ENCODE measurements around the gene ACRBP.

Gene ACRBP

DNA sequence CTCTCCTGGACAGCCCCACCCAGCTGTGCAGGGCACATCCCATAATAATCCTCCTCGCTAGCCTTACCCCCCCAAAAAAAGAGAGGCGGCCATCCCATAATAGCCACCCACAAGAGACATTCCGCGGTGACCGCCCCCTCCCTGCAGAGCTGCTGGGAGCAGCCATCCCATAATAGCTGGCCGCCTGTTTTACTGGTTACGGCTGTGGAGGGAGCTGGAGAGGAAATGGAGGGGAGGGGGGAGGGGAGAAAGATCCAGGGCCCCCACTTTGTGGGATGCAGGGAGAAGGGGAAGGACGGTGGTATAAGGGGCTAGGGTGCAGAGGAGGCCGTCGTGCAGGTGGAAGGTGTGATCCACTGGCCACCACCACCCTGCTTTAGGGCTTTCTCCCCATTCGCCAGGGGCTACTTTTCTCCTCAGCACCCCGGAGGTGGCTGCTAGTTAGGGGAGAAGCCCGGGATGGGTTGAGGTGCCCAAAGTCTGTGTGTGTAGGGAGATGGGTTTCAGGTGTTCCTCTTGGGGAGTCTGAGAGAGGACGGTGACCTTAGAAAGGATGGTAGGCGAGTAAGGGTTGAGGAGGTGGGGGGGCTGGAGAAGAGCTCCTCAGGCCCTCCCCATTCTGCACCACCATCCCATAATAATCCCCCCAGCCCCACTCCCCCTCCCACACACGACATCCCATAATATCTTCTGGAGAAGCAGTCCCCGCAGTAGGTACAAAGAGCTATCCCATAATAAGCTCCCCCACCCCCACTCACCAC lies 34.0 kb downstream of the ACRBP start:
- Histone ChIP-seq H3K27me3 (replicated peaks; ENCODE audit: control insufficient read depth, insufficient read depth, low read length) (no peaks in the 10 kb centered on the region), H3K4me1 (ENCODE audit: control insufficient read depth, insufficient read depth, low read length) (peaks cover 15% of the 10 kb centered on the region), H3K4me3 (ENCODE audit: low read length) (peak overlapping the region; percentile 67), H3K36me3 (ENCODE audit: control insufficient read depth, insufficient read depth, low read length, severe bottlenecking) (no peaks in the 10 kb centered on the region), H3K9ac (ENCODE audit: low read length) (peak overlapping the region; percentile 82), H3K9me3 (ENCODE audit: control insufficient read depth, low read length) (no peaks in the 10 kb centered on the region)
- peak; percentile 29 for DNase-seq (ENCODE audit: low read depth)

DNA sequence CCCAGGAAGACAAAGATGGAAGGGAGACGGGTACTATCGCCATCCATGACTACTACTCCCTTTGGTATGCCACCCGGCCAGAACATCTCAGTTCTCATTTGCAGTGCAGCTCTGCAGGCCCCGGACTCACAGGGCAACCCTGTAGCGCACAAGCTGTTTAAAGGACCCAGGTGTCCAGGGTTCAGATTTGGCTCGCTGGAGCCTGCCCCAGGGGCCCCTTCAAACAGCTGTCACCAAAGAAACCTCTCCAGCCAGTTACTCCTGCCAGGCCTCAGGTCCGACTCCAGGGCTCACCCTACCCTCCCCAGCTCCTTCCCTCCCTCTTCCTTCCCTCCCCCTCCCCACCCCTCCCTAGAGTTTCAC lies 34.6 kb downstream of the ACRBP start:
- no peaks in the 10 kb centered on the region for H3K36me3 ChIP-seq (ENCODE audit: control insufficient read depth, insufficient read depth, low read length, severe bottlenecking)
- H3K9ac ChIP-seq (ENCODE audit: low read length): peak overlapping the region; percentile 82
- DNase-seq (ENCODE audit: low read depth): no peak
- H3K4me1 ChIP-seq (ENCODE audit: control insufficient read depth, insufficient read depth, low read length): peaks cover 19% of the 10 kb centered on the region
- H3K27me3 ChIP-seq (replicated peaks; ENCODE audit: control insufficient read depth, insufficient read depth, low read length): no peaks in the 10 kb centered on the region
- H3K4me3 ChIP-seq (ENCODE audit: low read length): no peak overlapping the region
- H3K9me3 ChIP-seq (ENCODE audit: control insufficient read depth, low read length): no peaks in the 10 kb centered on the region

DNA sequence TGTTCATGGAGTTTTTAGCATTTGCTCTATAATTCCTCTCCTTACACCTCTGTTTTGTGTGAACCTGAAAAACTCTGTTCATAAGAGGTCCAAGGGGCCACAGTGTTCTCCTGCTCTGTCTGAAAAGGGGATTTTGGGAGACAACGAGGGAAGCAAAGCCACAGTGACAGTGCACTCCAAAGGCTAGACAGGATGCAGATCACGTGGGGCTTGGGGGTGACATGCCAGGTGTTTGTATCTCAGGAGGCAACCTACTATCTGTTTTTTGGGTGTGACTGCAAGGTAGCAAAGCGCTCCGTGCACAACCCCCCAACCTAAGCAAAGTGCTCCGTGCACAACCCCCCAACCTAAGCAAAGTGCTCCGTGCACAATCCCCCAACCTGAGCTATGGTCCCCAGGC lies 35.0 kb downstream of the ACRBP start:
- Histone ChIP-seq H3K4me3 (ENCODE audit: low read length) (no peak overlapping the region), H3K36me3 (ENCODE audit: control insufficient read depth, insufficient read depth, low read length, severe bottlenecking) (no peaks in the 10 kb centered on the region), H3K4me1 (ENCODE audit: control insufficient read depth, insufficient read depth, low read length) (peaks cover 19% of the 10 kb centered on the region), H3K27me3 (replicated peaks; ENCODE audit: control insufficient read depth, insufficient read depth, low read length) (no peaks in the 10 kb centered on the region), H3K9me3 (ENCODE audit: control insufficient read depth, low read length) (no peaks in the 10 kb centered on the region), H3K9ac (ENCODE audit: low read length) (no peak overlapping the region)
- no peak for DNase-seq (ENCODE audit: low read depth)

DNA sequence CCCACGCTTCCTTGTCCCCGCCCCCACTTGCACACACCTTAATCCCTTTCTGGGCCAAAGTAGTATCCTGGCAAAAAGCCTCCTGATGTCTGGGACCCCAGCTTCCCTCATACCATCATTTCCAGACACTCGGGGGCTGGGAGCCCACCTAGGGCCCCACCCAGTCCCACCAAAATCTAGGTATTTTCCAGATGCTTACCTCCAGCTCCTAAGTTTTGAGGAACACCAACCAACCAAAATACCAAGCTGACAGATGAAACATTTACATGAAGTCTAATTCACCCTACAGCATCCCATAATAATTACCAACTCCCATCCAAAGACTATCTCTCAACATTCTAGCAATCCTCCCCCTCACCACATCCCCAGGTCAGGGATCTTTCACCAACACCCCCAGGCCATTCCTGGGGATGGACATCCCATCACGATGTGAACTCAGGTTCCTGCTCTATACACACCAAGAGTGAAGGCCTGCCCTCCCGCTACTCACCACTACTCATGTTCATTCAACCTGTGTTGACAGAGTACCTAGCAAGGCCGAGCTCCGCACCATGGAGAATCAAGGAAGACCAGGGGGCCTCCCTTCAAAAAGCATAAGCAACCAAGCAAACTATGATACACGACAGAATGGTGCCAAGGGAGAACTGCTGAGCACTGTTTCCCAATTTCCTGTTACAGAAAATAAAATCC lies 38.5 kb downstream of the ACRBP start:
- peak; percentile 24 for DNase-seq (ENCODE audit: low read depth)

DNA sequence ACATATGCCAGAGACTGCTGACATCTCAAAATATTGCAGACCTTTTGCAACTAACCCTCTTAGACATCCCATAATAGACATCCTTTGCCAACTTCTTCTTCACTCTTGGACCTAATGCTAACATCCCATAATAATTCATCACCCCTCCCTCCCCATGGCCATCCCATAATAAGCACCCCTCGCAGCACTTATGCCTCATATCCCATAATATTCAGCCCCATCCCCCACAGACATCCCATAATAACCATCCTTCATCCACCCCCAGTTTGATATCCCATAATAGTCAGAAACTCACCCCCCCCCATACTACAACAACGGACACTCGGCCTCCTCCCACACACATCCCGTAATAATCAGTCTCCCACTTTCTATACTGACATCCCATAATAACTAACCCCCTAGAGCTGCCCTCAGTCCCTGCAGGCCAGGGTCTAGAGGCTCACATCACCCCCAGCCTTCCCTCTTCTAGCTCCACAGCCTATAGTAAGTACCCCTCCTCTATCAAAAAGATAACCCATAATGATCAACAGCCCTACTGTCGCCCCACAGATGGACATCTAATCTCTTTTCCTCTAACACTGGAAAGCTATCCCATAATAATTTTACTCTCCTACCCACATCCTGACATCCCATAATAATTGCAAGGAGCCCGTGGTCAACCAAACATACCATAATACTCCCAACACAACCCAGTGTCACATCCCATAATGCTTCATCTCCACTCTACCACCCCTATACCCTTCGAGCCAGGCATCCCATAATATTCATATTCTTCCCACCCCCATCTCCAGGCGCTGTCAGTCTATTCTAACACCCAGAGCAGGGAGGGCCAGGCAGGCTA lies 39.3 kb downstream of the ACRBP start:
- no peaks in the 10 kb centered on the region for H3K27me3 ChIP-seq (replicated peaks; ENCODE audit: control insufficient read depth, insufficient read depth, low read length)
- peaks cover 3% of the 10 kb centered on the region for H3K36me3 ChIP-seq (ENCODE audit: control insufficient read depth, insufficient read depth, low read length, severe bottlenecking)
- H3K4me3 ChIP-seq (ENCODE audit: low read length): peak overlapping the region; percentile 36
- H3K9me3 ChIP-seq (ENCODE audit: control insufficient read depth, low read length): no peaks in the 10 kb centered on the region
- no peak overlapping the region for H3K9ac ChIP-seq (ENCODE audit: low read length)
- peaks cover 34% of the 10 kb centered on the region for H3K4me1 ChIP-seq (ENCODE audit: control insufficient read depth, insufficient read depth, low read length)
- peak; percentile 35 for DNase-seq (ENCODE audit: low read depth)

More for the DNA sequence above, 38.5 kb downstream of the ACRBP start:
- H3K9ac ChIP-seq (ENCODE audit: low read length): no peak overlapping the region
- H3K36me3 ChIP-seq (ENCODE audit: control insufficient read depth, insufficient read depth, low read length, severe bottlenecking): peaks cover under 1% of the 10 kb centered on the region
- H3K9me3 ChIP-seq (ENCODE audit: control insufficient read depth, low read length): no peaks in the 10 kb centered on the region
- H3K27me3 ChIP-seq (replicated peaks; ENCODE audit: control insufficient read depth, insufficient read depth, low read length): no peaks in the 10 kb centered on the region
- peaks cover 33% of the 10 kb centered on the region for H3K4me1 ChIP-seq (ENCODE audit: control insufficient read depth, insufficient read depth, low read length)
- H3K4me3 ChIP-seq (ENCODE audit: low read length): no peak overlapping the region

DNA sequence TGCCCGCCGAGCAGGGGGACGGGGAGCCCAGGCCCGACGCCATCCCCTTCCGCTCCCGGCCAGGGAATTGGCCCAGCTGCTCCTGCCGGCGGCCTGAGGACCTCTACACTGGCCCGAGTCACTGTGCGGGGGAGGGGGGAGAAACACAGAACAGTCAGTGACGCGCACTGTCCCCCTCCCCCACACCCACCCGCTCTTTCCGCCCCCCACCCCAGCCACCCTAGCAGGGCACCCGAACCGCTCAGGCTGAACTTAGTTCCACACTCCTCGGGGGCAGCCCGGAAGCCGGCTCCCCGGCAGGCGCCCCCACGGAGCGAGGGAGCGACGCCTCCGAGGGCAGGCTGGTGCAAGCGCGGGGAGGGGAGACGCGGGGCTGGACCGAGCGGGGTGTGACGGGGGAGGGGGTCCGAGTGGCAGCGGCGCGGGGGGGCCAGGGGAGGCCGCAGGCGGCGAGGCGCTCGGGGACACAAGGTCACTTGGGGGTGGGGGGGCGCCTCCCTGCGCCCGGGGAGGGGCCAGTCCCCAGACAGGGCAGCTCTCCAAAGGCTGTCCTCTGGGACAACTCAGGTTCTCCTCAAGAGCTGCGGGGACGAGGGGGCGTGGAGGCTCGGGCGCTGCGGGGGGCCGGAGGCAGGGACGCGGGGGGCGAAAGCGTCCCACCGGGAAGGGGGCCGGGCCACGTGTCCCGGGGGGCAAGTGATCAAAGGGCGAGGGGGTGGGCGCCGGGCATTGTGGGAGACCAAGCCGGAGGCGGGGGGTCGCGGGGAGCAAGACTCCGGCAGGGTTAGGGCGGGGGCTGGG lies 40.7 kb downstream of the ACRBP start:
- DNase-seq (ENCODE audit: low read depth): peak; percentile 67
- H3K27me3 ChIP-seq (replicated peaks; ENCODE audit: control insufficient read depth, insufficient read depth, low read length): no peaks in the 10 kb centered on the region
- peak overlapping the region; percentile 91 for H3K4me3 ChIP-seq (ENCODE audit: low read length)
- H3K9ac ChIP-seq (ENCODE audit: low read length): peak overlapping the region; percentile 88
- H3K4me1 ChIP-seq (ENCODE audit: control insufficient read depth, insufficient read depth, low read length): peaks cover 38% of the 10 kb centered on the region
- H3K36me3 ChIP-seq (ENCODE audit: control insufficient read depth, insufficient read depth, low read length, severe bottlenecking): peaks cover 13% of the 10 kb centered on the region
- no peaks in the 10 kb centered on the region for H3K9me3 ChIP-seq (ENCODE audit: control insufficient read depth, low read length)

DNA sequence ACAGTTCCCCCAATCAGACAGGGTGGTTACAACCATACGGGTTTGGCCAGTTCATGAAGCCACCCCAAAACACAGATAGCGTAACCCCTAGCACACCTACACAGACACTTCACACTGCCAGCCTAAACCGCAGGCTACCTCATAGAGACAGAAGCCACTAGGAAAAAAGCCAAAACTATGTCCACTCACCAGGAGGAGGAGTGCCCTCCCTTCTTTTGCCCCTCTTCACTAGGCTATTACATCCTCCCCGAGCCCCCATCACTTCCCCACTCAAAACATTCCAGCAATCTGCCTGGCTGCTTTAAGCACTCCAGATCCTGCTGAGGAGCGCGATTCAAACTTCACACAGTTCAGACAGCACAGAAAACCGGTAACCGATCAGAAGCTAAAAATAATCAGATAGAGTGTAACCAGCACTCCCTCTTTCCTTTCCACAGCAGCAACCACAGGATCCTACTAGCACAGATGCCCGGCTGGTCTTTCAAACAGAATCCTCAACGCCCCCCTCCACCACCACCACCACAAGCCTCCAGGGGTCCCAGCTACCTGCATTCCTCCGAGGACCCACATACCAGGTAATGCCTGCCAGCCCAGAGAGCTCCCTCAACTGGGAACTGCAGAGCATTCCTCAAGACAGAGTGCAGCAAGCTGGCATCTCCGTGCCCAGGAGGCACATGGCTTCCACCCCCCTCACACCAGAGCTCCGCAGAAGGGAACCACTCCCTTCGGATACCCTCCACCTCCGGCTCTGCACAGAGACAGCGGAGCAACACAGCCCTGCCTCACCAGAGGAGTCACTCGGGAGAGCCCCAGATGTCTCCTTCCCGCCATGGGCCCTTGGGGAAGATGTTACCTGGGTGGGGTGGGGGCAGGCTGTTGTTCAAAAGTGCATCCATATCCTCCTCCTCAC lies 41.6 kb downstream of the ACRBP start:
- peak; percentile 59 for DNase-seq (ENCODE audit: low read depth)
- Histone ChIP-seq H3K4me3 (ENCODE audit: low read length) (peak overlapping the region; percentile 91), H3K27me3 (replicated peaks; ENCODE audit: control insufficient read depth, insufficient read depth, low read length) (no peaks in the 10 kb centered on the region), H3K9me3 (ENCODE audit: control insufficient read depth, low read length) (no peaks in the 10 kb centered on the region), H3K36me3 (ENCODE audit: control insufficient read depth, insufficient read depth, low read length, severe bottlenecking) (peaks cover 21% of the 10 kb centered on the region), H3K9ac (ENCODE audit: low read length) (peak overlapping the region; percentile 88), H3K4me1 (ENCODE audit: control insufficient read depth, insufficient read depth, low read length) (peaks cover 38% of the 10 kb centered on the region)

DNA sequence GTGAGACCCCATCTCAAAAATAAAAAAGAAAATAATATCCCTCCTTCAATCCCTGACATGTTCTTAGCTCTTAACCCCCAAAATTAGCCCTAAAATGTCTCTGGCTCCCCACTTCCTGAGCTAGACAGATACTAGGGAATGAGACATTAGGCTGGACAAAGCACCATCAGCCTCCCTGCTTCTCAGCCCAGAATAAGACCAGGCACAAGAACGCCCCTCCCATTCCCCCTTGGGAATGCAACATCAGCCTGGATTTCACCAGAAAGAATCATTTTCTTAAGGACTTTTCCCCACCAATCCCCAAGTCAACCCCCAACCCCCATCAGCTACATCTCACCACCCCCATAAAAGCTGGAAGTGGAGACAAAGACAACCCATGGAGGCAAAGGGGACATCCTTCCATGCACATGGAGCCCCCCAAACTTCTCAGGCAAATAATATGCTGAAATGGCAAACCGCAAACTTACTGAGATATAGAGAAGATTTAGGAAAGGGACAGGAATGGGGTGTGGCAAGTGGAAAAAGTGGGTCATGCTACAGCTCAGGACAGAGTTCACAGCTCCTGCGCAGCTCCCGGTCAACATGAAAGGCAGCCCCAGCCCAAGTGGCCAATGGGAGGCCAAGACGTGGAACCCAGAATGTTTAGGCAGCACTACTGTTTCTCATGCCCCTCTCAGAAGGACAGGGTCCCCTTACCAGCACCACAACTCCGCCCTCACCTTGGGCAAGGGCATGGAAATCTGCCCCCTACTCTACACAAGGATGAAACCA lies 42.8 kb downstream of the ACRBP start:
- H3K36me3 ChIP-seq (ENCODE audit: control insufficient read depth, insufficient read depth, low read length, severe bottlenecking): peaks cover 33% of the 10 kb centered on the region
- H3K9ac ChIP-seq (ENCODE audit: low read length): peak overlapping the region; percentile 88
- peak; percentile 58 for DNase-seq (ENCODE audit: low read depth)
- H3K4me3 ChIP-seq (ENCODE audit: low read length): peak overlapping the region; percentile 91
- no peaks in the 10 kb centered on the region for H3K27me3 ChIP-seq (replicated peaks; ENCODE audit: control insufficient read depth, insufficient read depth, low read length)
- H3K9me3 ChIP-seq (ENCODE audit: control insufficient read depth, low read length): no peaks in the 10 kb centered on the region
- peaks cover 44% of the 10 kb centered on the region for H3K4me1 ChIP-seq (ENCODE audit: control insufficient read depth, insufficient read depth, low read length)

DNA sequence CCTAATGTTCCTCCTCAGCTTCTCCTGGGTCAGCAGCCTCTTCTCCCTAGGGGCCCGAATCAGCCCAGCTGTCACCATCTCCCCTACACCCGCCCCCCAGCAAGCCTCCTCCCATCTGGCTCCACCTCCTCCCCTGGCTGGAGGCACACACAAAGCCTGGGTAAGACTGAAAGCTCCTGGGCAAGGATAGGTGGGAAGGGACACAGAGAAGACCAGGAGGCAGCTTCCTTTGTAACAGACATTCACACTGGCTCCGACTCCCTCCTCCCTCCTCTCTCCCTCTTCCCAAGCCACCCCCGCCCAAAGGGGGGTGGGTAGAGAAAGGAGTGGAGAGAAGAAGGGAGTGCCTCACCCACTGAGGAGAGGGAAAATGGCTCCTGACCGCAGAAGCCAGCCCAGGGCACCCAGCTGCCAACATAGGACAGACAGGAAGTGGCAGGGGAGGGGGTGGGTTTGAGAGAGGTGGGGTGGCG lies 44.1 kb downstream of the ACRBP start:
- H3K36me3 ChIP-seq (ENCODE audit: control insufficient read depth, insufficient read depth, low read length, severe bottlenecking): peaks cover 44% of the 10 kb centered on the region
- H3K27me3 ChIP-seq (replicated peaks; ENCODE audit: control insufficient read depth, insufficient read depth, low read length): no peaks in the 10 kb centered on the region
- H3K4me3 ChIP-seq (ENCODE audit: low read length): peak overlapping the region; percentile 45
- peaks cover 51% of the 10 kb centered on the region for H3K4me1 ChIP-seq (ENCODE audit: control insufficient read depth, insufficient read depth, low read length)
- DNase-seq (ENCODE audit: low read depth): peak; percentile 35
- peak overlapping the region; percentile 27 for H3K9ac ChIP-seq (ENCODE audit: low read length)
- H3K9me3 ChIP-seq (ENCODE audit: control insufficient read depth, low read length): no peaks in the 10 kb centered on the region

Data from adipocyte (in vitro differentiated cells).